DMS153 (cell line): ENCODE measurements around the gene COPG1.

Experiments
- DNase-seq: peaks from one replicate; lab custom pipeline; 2025; lab: John Stamatoyannopoulos, UW

Gene COPG1

DNA sequence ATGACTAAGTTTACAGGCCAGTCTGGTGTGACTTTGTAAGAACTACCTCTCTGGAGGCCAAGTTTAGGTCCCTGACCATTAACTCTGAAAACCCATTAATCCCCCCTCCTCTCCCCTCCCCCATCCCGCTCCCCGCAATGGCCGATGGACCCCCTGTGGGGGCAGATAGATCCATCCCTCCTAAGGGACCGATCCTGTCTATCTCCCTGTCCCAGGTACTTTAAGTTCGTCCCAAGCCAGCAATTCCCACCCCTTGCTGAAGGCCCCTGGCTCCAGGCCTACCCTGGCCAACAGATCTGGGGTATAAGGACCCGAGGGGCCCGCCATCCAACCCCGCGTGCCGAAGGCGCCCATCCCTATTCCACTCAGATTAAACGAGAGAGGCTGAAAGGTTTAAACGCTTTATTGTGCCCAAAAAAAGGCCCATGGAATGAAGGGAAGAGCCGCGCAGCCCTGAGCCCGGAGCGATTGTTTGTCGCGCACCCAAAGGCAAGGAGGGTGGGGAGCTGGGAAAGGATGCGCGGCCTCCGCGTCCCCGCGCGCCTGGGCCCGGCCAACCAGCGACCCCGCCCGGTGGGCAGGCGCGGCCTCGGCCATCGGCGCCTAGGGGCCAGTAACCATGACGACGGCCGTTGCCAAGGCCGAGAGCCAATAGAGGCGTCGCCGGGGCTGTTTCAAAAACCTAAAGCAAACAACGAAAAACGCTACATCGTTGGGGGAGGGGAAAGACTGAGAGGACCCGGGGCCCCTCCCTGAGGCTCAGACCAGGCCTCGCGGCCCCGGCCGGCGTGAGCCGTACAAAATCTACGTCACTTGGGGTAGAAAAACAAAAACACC is 65.2 kb downstream of the COPG1 start:
- DNase-seq: peak; percentile 78

DNA sequence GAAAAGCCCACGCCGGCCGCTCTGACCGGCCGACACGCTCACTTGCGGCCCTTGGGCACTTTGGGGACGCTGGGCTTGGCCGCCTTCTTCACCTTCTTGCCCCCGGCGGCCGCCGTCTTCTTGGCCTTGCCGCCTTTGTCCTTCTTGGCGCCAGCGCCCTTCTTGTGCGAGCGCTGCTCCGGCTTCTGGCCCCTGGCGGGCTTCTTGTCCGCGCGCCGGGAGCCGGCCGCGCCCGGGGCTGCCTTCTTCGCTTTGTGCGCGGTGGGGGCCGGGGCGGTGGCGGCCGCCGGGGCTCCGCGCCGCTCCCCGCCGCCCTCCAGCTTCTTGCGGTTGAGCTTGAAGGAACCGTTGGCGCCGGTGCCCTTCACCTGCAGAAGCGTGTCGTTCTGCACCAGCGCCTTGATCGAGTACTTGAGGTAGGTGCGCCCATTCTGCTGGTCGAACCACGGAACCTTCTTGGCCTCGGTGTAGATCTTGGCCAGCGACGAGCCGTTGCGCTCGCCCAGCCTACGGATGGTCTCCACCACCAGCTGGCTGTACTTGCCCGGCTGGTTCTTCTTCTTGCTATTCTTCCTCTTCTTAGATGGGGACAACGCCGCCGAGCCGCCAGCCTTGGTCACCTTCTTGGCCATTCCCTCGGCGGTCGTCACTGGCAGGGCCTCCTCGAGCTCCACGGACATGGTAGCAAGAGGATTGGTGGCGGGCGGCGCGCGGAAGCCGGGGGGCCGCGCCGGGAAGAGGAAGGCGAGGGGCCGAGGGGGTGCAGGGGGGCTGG is 66.0 kb downstream of the COPG1 start:
- DNase-seq: no peak

- no peak for DNase-seq
These were observed 66.5 kb downstream of the COPG1 start for GRCh38 chr3:129315998-129316247.

DNA sequence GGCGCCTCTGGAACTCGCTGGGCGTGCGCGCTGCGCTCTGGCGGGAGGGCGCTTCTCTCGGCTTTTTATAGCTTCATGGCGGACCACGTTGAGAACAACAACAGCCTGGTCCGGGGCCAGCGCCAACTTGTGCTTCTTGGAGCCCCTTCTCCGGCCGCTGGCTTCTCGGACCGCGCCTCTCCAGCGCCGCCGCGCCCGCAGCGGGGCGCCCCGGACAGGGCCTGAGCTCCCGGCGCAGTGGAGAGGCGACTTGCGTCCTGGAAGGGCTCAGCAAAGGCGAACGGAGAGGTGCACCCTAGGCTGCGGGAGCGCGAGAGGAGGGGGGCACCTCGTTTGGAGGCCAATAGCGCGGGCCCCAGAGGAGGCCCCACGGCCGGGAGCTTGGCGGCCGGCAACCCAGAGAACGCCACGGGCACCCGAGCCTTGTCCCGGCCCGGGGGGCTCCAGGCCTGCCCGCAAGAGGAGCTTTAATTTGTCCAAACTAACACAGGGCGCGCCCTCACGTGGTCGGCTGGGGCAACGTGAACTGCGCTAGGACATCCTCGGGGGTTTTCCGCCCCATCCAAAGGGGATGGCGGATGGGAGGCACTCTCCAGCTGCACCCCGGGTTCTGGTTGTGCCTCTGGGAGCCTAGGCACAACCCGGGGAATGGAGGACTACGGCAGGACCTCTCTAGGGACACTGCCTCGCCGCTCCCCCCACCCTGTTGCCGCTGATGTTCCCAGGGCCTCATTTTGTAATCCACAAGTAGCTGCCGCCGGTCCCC is 67.0 kb downstream of the COPG1 start:
- DNase-seq: peak; percentile 25

GRCh38 chr3:129317014-129317771 is 67.8 kb downstream of the COPG1 start:
- DNase-seq: no peak

DNA sequence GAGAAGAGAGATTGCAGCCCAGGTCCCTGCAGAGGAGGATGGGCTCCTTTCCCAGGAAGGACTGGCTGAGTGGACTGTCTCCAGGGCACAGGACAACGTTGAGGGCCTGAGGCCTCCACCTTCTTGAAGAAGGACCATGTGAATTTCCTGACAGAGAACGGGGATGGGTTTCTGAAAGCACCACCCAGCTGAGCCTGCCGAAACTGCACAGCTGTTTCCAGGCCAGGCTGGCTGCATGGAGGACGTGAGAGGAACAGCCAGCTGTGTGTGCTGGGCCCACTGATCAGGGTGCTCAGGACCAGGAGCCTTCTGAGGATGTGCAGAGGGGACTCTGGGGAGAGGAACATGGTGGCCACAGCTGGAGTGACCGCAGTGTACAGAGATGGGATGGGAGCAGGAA is 68.4 kb downstream of the COPG1 start:
- DNase-seq: no peak

- DNase-seq: no peak
These were observed 69.5 kb downstream of the COPG1 start for GRCh38 chr3:129318921-129319320.

DNA sequence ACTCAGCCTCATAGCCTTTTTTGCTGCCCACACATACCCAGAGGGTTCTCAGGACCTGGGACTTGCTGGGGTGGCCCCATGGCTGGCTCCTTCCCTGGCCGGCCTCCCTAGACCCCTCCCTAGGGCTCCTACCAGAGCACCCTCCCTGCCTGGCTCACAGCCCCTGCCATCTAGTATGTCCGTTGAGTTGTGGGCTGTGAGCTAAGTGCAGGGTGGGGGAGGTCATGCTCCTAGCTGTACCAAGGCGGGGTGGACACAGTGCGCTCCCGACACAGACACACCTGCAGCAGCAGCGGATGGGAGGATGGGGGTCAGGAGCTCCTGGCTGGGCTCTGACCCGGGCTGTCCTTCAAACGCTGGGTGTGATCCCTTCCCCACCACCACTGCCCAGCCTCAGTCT is 70.9 kb downstream of the COPG1 start:
- no peak for DNase-seq

GRCh38 chr3:129320825-129321487 is 71.5 kb downstream of the COPG1 start:
- DNase-seq: no peak

GRCh38 chr3:129321887-129322286 is 72.5 kb downstream of the COPG1 start:
- DNase-seq: no peak

DNA sequence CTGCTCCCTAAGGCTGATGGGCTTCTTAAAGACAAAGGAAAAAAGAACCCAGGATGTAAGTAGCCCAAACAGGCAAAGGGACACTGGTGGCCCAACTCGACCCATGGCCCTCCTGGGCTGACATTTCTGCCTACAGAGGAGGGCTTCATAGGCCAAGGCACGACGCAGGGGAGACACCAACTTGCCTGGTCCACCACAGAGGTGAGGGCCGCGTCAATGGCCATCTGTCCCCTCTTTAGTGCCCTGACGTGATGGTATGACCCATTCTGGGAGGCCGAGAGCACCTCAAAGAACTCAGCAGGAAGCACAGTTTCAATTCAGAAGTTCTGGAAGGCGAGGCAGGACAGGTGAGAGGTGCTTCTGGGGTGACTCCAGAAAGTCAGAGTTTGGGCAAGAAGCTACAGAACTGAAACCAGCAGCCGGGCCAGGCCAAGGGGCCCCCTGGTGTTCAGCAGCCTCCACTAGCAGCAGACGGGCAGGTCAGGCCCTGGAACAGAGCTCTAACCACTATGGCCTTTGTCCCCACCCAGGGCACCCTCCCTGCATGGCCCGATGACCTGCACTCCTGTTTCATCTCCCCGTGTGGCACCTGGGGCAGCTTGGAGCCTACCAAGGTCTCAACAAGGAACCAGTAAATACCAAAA is 74.4 kb downstream of the COPG1 start:
- DNase-seq: no peak

- no peak for DNase-seq
These were observed 75.4 kb downstream of the COPG1 start for GRCh38 chr3:129324855-129325254.

GRCh38 chr3:129325383-129325782 is 76.0 kb downstream of the COPG1 start:
- DNase-seq: no peak

DNA sequence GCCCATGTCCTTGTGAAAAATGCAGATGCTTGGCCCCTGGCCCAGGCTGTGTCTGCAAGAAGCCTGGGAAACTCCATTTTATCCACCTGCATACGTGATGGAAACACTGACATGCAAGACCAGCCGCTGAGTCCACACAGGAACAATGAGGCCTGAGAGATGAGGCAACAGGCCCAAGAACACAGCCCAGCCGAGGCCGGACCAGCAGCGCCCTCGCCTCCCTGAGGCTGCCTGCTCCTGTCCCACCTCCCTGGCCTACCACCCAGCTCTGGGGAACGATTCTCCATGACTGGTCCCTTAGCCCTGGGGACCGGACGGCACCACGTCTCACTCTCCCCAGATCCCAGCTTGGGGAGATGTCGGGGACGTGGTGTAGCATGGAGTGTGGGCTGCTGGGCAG is 76.7 kb downstream of the COPG1 start:
- DNase-seq: no peak

- no peak for DNase-seq
These were observed 77.2 kb downstream of the COPG1 start for GRCh38 chr3:129326595-129326994.
